ENCODE data around the gene PRRX2. TPM values are rescaled to one million over a fixed set of nuclear protein-coding genes. Genes with fewer than 3 reads are reported as not detected.

PRRX2 gene
- total and polyA plus RNA-seq, 2 experiments from 2014 or later, result 141 to 169 TPM

DNA sequence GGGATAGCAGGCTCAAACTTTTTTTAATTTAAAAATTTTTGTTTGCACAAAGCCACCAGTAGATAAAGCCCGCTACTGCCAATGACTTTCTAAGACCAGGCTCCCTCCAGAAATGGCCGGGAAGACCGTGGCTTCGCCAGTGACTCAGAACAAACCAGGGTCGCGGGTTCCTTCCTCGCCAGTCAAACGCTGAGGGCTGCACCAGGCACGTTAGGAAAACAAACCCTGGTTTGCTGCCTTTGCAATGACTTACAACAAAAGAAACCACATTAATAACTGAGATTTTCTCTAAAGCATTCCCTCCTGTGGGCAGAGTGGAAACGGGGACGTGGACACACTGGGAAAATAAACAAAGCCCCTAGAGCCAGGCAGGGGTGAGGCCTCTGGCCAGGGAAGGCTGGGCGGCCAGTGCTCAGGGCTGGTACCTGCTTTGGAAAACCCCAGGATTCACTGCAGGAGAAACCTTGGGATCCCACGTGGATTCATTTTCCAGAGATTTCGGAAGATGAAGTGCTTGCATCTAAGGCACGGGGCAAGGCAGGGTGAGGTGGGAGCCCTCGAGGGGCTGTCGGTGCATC, 3.8 kb downstream of the PRRX2 start:
- H3K79me2 ChIP-seq (ENCODE audit: insufficient read depth), result peaks cover 81% of the 10 kb centered on the region

DNA sequence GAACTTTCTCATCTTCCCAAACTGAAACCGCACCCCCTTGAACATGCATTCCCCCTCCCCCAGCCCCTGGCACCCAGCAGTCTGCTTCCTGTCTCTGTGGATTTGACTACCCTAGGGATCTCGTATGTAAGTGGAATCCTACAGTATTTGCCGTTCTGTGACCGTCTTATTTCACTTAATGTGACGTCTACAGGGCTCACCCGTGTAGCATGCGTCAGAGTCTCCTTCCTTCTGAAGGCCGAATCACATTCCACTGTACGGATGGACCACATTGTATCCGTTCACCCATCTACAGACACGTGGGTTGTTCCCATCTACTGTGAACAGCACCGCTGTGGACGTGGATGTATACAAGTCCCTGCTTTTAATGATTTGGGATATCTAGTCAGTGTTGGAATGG, 4.5 kb downstream of the PRRX2 start:
- peak; percentile 97 for DNase-seq
- Histone ChIP-seq H3K4me2 (ENCODE audit: unreplicated experiment) (peak overlapping the region; percentile 91), H3F3A (ENCODE audit: insufficient read depth) (peaks cover 39% of the 10 kb centered on the region), H3K36me3 (ENCODE audit: low read depth) (no peaks in the 10 kb centered on the region), H4K20me1 (ENCODE audit: insufficient read depth) (no peaks in the 10 kb centered on the region), H3K27ac (peak overlapping the region; percentile 99), H3K9me2 (ENCODE audit: insufficient read depth) (no peaks in the 10 kb centered on the region), H2AFZ (no peak overlapping the region), H3K4me1 (ENCODE audit: insufficient read depth) (peaks cover 36% of the 10 kb centered on the region), H3K27me3 (replicated peaks; ENCODE audit: insufficient read depth) (no peaks in the 10 kb centered on the region), H3K9ac (peak overlapping the region; percentile 94), H3K4me3 (peak overlapping the region; percentile 82), H3K9me3 (ENCODE audit: low read depth) (no peaks in the 10 kb centered on the region), H3K79me2 (ENCODE audit: insufficient read depth) (peaks cover 88% of the 10 kb centered on the region)
- in situ Hi-C loops (cut with MboI), result no loop called here
- no peak for TF ChIP-seq EZH2 (IDR thresholded peaks at IDR 0.05; ENCODE audit: insufficient read depth, poor library complexity, severe bottlenecking)
- no peak for TF ChIP-seq EZH2phosphoT487 (IDR thresholded peaks at IDR 0.05; ENCODE audit: insufficient read depth, low read depth)
- 10 to 12% methylated on average over 13 of the region's 13 CpGs for WGBS, 2 experiments (ENCODE audit: low coverage in 1 of 2, low lambda C conversion rate in 2 of 2, missing lambda C conversion rate in 2 of 2)

More for the DNA sequence above, 3.8 kb downstream of the PRRX2 start:
- Histone ChIP-seq H3K9me3 (ENCODE audit: low read depth) (no peaks in the 10 kb centered on the region), H3K9ac (peak overlapping the region; percentile 94), H3K27ac (peak overlapping the region; percentile 99), H2AFZ (no peak overlapping the region), H3K4me1 (ENCODE audit: insufficient read depth) (peaks cover 36% of the 10 kb centered on the region), H3K9me2 (ENCODE audit: insufficient read depth) (no peaks in the 10 kb centered on the region), H3K4me3 (peak overlapping the region; percentile 82), H4K20me1 (ENCODE audit: insufficient read depth) (no peaks in the 10 kb centered on the region), H3K4me2 (ENCODE audit: unreplicated experiment) (peak overlapping the region; percentile 91), H3F3A (ENCODE audit: insufficient read depth) (peaks cover 39% of the 10 kb centered on the region), H3K27me3 (replicated peaks; ENCODE audit: insufficient read depth) (no peaks in the 10 kb centered on the region), H3K36me3 (ENCODE audit: low read depth) (no peaks in the 10 kb centered on the region)
- peak; percentile 96 for DNase-seq
- in situ Hi-C loops (cut with MboI), result no loop called here
- 18 to 22% methylated on average over 17 of the region's 17 CpGs for WGBS, 2 experiments (ENCODE audit: low coverage in 1 of 2, low lambda C conversion rate in 2 of 2, missing lambda C conversion rate in 2 of 2)
- TF ChIP-seq EZH2phosphoT487 (IDR thresholded peaks at IDR 0.05; ENCODE audit: insufficient read depth, low read depth) (no peak), EZH2 (IDR thresholded peaks at IDR 0.05; ENCODE audit: insufficient read depth, poor library complexity, severe bottlenecking) (no peak)

DNA sequence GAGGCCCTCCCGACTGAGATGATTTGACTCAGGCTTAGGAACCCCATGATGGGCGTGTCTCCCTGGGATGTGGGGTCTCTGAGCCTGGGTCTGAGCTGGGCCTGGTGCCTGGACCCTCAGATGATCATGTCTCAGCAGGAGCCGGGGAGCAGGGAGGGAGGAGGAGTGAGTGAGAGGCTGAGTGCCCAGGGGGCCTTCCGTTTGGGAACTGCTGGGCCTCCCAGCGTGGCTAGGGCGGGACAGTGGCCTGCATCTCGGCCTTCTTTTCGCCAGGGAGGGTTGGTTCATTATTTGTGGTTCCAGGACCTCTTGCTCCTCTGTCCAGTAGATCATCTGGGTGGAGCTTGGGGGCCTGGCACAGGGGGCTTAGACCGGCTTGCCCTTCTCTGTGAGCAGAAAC, 5.6 kb downstream of the PRRX2 start:
- no peaks in the 10 kb centered on the region for H3K9me3 ChIP-seq (ENCODE audit: low read depth)
- H3K4me3 ChIP-seq, result 0 out of 2 replicates have a peak overlapping the region, but pooled peaks have one; percentile 82
- peak overlapping the region; percentile 94 for H3K9ac ChIP-seq
- peak; percentile 33 for DNase-seq
- peaks cover 99% of the 10 kb centered on the region for H3K79me2 ChIP-seq (ENCODE audit: insufficient read depth)
- H3K4me1 ChIP-seq (ENCODE audit: insufficient read depth), result peaks cover 45% of the 10 kb centered on the region
- H3F3A ChIP-seq (ENCODE audit: insufficient read depth), result peaks cover 39% of the 10 kb centered on the region
- no peak overlapping the region for H3K4me2 ChIP-seq (ENCODE audit: unreplicated experiment)
- H4K20me1 ChIP-seq (ENCODE audit: insufficient read depth), result no peaks in the 10 kb centered on the region
- TF ChIP-seq EZH2 (IDR thresholded peaks at IDR 0.05; ENCODE audit: insufficient read depth, poor library complexity, severe bottlenecking) (no peak), EZH2phosphoT487 (IDR thresholded peaks at IDR 0.05; ENCODE audit: insufficient read depth, low read depth) (no peak)
- H3K27ac ChIP-seq, result peak overlapping the region; percentile 99
- WGBS, 2 experiments (ENCODE audit: low coverage in 1 of 2, low lambda C conversion rate in 2 of 2, missing lambda C conversion rate in 2 of 2), result 36 to 37% methylated on average over 9 of the region's 9 CpGs
- no peaks in the 10 kb centered on the region for H3K27me3 ChIP-seq (replicated peaks; ENCODE audit: insufficient read depth)
- H2AFZ ChIP-seq, result no peak overlapping the region
- no peaks in the 10 kb centered on the region for H3K36me3 ChIP-seq (ENCODE audit: low read depth)
- no peaks in the 10 kb centered on the region for H3K9me2 ChIP-seq (ENCODE audit: insufficient read depth)
- in situ Hi-C loops (cut with MboI), result no loop called here

DNA sequence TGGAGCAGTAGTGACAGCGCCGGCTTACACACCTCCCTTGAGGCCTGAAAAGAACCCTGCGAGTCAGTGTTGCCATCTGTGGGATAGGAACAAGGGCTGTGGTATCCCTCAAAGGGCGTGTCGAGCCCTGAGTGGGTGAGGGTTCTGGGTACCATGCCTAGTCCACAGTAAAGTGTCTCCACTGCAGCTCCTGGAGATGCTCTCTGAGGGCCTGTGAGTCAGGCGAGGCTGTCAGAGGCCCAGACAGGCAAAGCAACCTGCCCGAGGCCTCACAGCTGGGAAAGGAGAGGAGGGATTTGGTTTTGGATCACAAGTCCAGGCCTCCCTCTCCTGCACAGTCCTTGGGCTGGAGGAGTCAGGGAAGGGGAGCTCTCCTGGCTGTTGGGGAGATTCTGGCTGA, 6.1 kb downstream of the PRRX2 start:
- Histone ChIP-seq H3K4me1 (ENCODE audit: insufficient read depth) (peaks cover 50% of the 10 kb centered on the region), H3K4me3 (no peak overlapping the region), H3K27me3 (replicated peaks; ENCODE audit: insufficient read depth) (no peaks in the 10 kb centered on the region), H3K4me2 (ENCODE audit: unreplicated experiment) (no peak overlapping the region), H3K36me3 (ENCODE audit: low read depth) (no peaks in the 10 kb centered on the region), H3F3A (ENCODE audit: insufficient read depth) (peaks cover 43% of the 10 kb centered on the region), H3K9me3 (ENCODE audit: low read depth) (no peaks in the 10 kb centered on the region), H3K27ac (peak overlapping the region; percentile 99), H3K9ac (peak overlapping the region; percentile 94), H3K79me2 (ENCODE audit: insufficient read depth) (peaks cover 99% of the 10 kb centered on the region), H4K20me1 (ENCODE audit: insufficient read depth) (no peaks in the 10 kb centered on the region), H2AFZ (no peak overlapping the region), H3K9me2 (ENCODE audit: insufficient read depth) (no peaks in the 10 kb centered on the region)
- WGBS, 2 experiments (ENCODE audit: low coverage in 1 of 2, low lambda C conversion rate in 2 of 2, missing lambda C conversion rate in 2 of 2), result 10 to 17% methylated on average over 6 to 7 of the region's 7 CpGs
- TF ChIP-seq EZH2 (IDR thresholded peaks at IDR 0.05; ENCODE audit: insufficient read depth, poor library complexity, severe bottlenecking) (no peak), EZH2phosphoT487 (IDR thresholded peaks at IDR 0.05; ENCODE audit: insufficient read depth, low read depth) (no peak)
- in situ Hi-C loops (cut with MboI), result no loop called here
- peak; percentile 82 for DNase-seq
